ENCODE results near the gene MPHOSPH6. TPM values are rescaled to one million over a fixed set of nuclear protein-coding genes. Genes with fewer than 3 reads are reported as not detected.
"Not testable (repeated sequence)": the region's sequence is repeated elsewhere in the genome, so short reads cannot be mapped to it uniquely, and the experiment has no call there.

Gene MPHOSPH6
- 10 to 100 TPM in 2 of 4 donors, 1 to 10 TPM in 1, not detected in 1; 5.0 to 47.7 (median 32.4) TPM for total RNA-seq

- WGBS, 2 donors (ENCODE audit: low coverage in 1 of 2): 1% methylated on average over 79 of the region's 89 CpGs; no CpG with 5 or more reads in 1 of the 2 donors
- Histone ChIP-seq H3K27ac (peak within 1 kb of the TSS; percentile 78 to 91 (median 82)), H3K4me3 (peak within 1 kb of the TSS; percentile 46 to 78 (median 63)), H3K4me1 (peaks cover 7 to 20% (median 14%) of the 10 kb centered on the region in 4 donors), H3K27me3 (peaks cover 35% of the 10 kb centered on the region), H3K36me3 (no peaks in the 10 kb centered on the region), H3K9me3 (no peaks in the 10 kb centered on the region)
- intact Hi-C loops (cut with DNase I; ENCODE audit: low total_unique reads) (no loop called here), in situ Hi-C loops (cut with MboI; ENCODE audit: low pct_ligation_motif_present in 1 of 4, low pct_unique_long_range_greater_than_20kb in 1 of 4, low sequenced_read_pairs in 3 of 4) (no loop called here)
- DNase-seq: peak; percentile 94
- TF ChIP-seq POLR2A (IDR thresholded peaks at IDR 0.05): peak; percentile 38
- peak in 2 of 3 donors; percentile 42 to 71 for TF ChIP-seq POLR2AphosphoS5 (IDR thresholded peaks at IDR 0.05)
- peak in 2 of 5 experiments; percentile 19 to 36 for TF ChIP-seq CTCF (IDR thresholded peaks at IDR 0.05)
- no peak for TF ChIP-seq EP300 (IDR thresholded peaks at IDR 0.05; ENCODE audit: low read depth)
Measured at GRCh38 chr16:82169861-82170845, at the start of gene MPHOSPH6. MPHOSPH6 (minus strand) TSS chr16:82170224; CDS start chr16:82170175, 49 bp downstream.

GRCh38 chr16:82219298-82219697, 49.3 kb upstream of the MPHOSPH6 start:
- Histone ChIP-seq H3K36me3 (no peaks in the 10 kb centered on the region), H3K27me3 (no peaks in the 10 kb centered on the region), H3K9me3 (no peaks in the 10 kb centered on the region), H3K4me3 (no peak overlapping the region), H3K27ac (no peak overlapping the region), H3K4me1 (no peaks in the 10 kb centered on the region)
- 88 to 91% methylated on average over 6 to 12 of the region's 12 CpGs for WGBS, 2 donors (ENCODE audit: low coverage in 1 of 2)
- no peak for DNase-seq
- in situ Hi-C loops (cut with MboI; ENCODE audit: low pct_ligation_motif_present in 1 of 4, low pct_unique_long_range_greater_than_20kb in 1 of 4, low sequenced_read_pairs in 3 of 4) (no loop called here), intact Hi-C loops (cut with DNase I; ENCODE audit: low total_unique reads) (no loop called here)
- TF ChIP-seq POLR2A (IDR thresholded peaks at IDR 0.05): no peak
- TF ChIP-seq EP300 (IDR thresholded peaks at IDR 0.05; ENCODE audit: low read depth): no peak
- no peak for TF ChIP-seq CTCF (IDR thresholded peaks at IDR 0.05)
- TF ChIP-seq POLR2AphosphoS5 (IDR thresholded peaks at IDR 0.05): no peak

GRCh38 chr16:82209314-82209713, 39.3 kb upstream of the MPHOSPH6 start:
- H3K27me3 ChIP-seq; H3K9me3 ChIP-seq; H3K4me1 ChIP-seq; H3K4me3 ChIP-seq; DNase-seq; H3K27ac ChIP-seq; H3K36me3 ChIP-seq; in situ Hi-C loops (cut with MboI; ENCODE audit: low pct_ligation_motif_present in 1 of 4, low pct_unique_long_range_greater_than_20kb in 1 of 4, low sequenced_read_pairs in 3 of 4); intact Hi-C loops (cut with DNase I; ENCODE audit: low total_unique reads): not testable (repeated sequence)
- WGBS, 2 donors (ENCODE audit: low coverage in 1 of 2): 75% methylated on average over 6 of the region's 9 CpGs; no CpG with 5 or more reads in 1 of the 2 donors

GRCh38 chr16:82203198-82203597, 33.2 kb upstream of the MPHOSPH6 start:
- in situ Hi-C loops (cut with MboI; ENCODE audit: low pct_ligation_motif_present in 1 of 4, low pct_unique_long_range_greater_than_20kb in 1 of 4, low sequenced_read_pairs in 3 of 4) (no loop called here), intact Hi-C loops (cut with DNase I; ENCODE audit: low total_unique reads) (no loop called here)
- Histone ChIP-seq H3K4me1 (no peaks in the 10 kb centered on the region), H3K27me3 (no peaks in the 10 kb centered on the region), H3K4me3 (no peak overlapping the region), H3K27ac (no peak overlapping the region), H3K9me3 (no peaks in the 10 kb centered on the region), H3K36me3 (no peaks in the 10 kb centered on the region)
- TF ChIP-seq POLR2AphosphoS5 (IDR thresholded peaks at IDR 0.05): no peak
- no peak for TF ChIP-seq CTCF (IDR thresholded peaks at IDR 0.05)
- no peak for TF ChIP-seq POLR2A (IDR thresholded peaks at IDR 0.05)
- no peak for TF ChIP-seq EP300 (IDR thresholded peaks at IDR 0.05; ENCODE audit: low read depth)
- no peak for DNase-seq
